B cell (primary cell): ENCODE data around the gene MDP1. TPM values are rescaled to one million over a fixed set of nuclear protein-coding genes. Genes with fewer than 3 reads are reported as not detected.

ENCODE experiments used
- ATAC-seq: fragments of 200-7000 bp; cut with Tn5 transposase; one replicate; pipeline ENCODE4 v1.10.0; 2021; ENCODE audit warnings: low read depth, mild to moderate bottlenecking, moderate number of reproducible peaks, moderate library complexity
- CTCF ChIA-PET: fragments of 350-600 bp; sonication (Branson Sonifier 250); formaldehyde crosslinking; loops from one replicate; lab custom pipeline; 2021; ENCODE audit warnings: antibody characterized with exemption, inconsistent platforms; lab: Charles Lee
- POLR2A ChIA-PET: fragments of 350-600 bp; sonication (Branson Sonifier 250); formaldehyde crosslinking; loops from one replicate; lab custom pipeline; 2021; ENCODE audit warnings: antibody characterized with exemption; lab: Charles Lee
- DNase-seq: peaks from one replicate; pipeline ENCODE4 v3.0.0; 2013
- H2AFZ ChIP-seq: 2 replicates; pipeline ENCODE4 v1.6.1; 2012; ENCODE audit warnings: mild to moderate bottlenecking, low read depth, low read length; ENCODE audit not compliant: insufficient read depth, poor library complexity, severe bottlenecking
- H3K27ac ChIP-seq, 2 donors: 1 replicate in 1 of 2; 2 replicates in 1 of 2; pipeline ENCODE4 v1.5.1; 2012 to 2013; ENCODE audit warnings: low read length in 2 of 2, mild to moderate bottlenecking in 2 of 2, moderate library complexity in 1 of 2
- H3K27me3 ChIP-seq, 4 experiments: fragments of 200-600 bp in 1 of 4; sonication (generic) in 1 of 4; replicated peaks in 1 of 4; 1 replicate in 2 of 4; 2 replicates in 2 of 4; pipeline versions ENCODE4 v1.6.1 to v1.7.0; 2013 to 2016; ENCODE audit warnings: low read length in 3 of 4, mild to moderate bottlenecking in 2 of 4, mixed read lengths in 1 of 4, moderate library complexity in 1 of 4; ENCODE audit not compliant: insufficient read depth in 4 of 4, control insufficient read depth in 3 of 4; ENCODE audit errors: control extremely low read depth in 1 of 4
- H3K36me3 ChIP-seq, 2 experiments: replicated peaks in 1 of 2; 1 replicate in 1 of 2; 2 replicates in 1 of 2; pipeline versions ENCODE4 v1.6.1 to v1.7.1; 2013; ENCODE audit warnings: low read length in 1 of 2; ENCODE audit not compliant: insufficient read depth in 2 of 2, control insufficient read depth in 1 of 2; ENCODE audit errors: control extremely low read depth in 1 of 2, extremely low read depth in 1 of 2
- H3K4me1 ChIP-seq, 2 donors: fragments of 200-600 bp in 1 of 2; sonication (generic) in 1 of 2; 1 replicate in 1 of 2; 2 replicates in 1 of 2; pipeline versions ENCODE4 v1.5.1 to v1.6.1; 2013 to 2017; ENCODE audit warnings: low read length in 2 of 2; ENCODE audit not compliant: control insufficient read depth in 2 of 2, insufficient read depth in 2 of 2
- H3K4me2 ChIP-seq: replicated peaks from 2 replicates; pipeline ENCODE3; 2012; ENCODE audit warnings: mild to moderate bottlenecking, low read depth, low read length; ENCODE audit not compliant: poor library complexity, severe bottlenecking
- H3K4me3 ChIP-seq, 5 experiments: fragments of 200-600 bp in 1 of 5; sonication (generic) in 1 of 5; 1 replicate in 3 of 5; 2 replicates in 2 of 5; pipeline versions ENCODE4 v1.5.1 to v1.7.0; 2011 to 2016; ENCODE audit warnings: low read length in 4 of 5, mild to moderate bottlenecking in 4 of 5, low read depth in 2 of 5, control low read depth in 1 of 5, moderate library complexity in 1 of 5; ENCODE audit not compliant: insufficient read depth in 1 of 5; ENCODE audit errors: control extremely low read depth in 1 of 5, extremely low read depth in 1 of 5
- H3K79me2 ChIP-seq: fragments of 200-600 bp; sonication (generic); one replicate; pipeline ENCODE4 v1.6.0; 2016; ENCODE audit warnings: low read length; ENCODE audit not compliant: control insufficient read depth, insufficient read depth
- H3K9ac ChIP-seq: fragments of 200-600 bp; sonication (generic); 2 replicates; pipeline ENCODE4 v1.6.1; 2017; ENCODE audit warnings: mild to moderate bottlenecking, low read length, moderate library complexity
- H3K9me3 ChIP-seq, 3 donors: one replicate each; pipeline versions ENCODE4 v1.6.1 to v1.7.1; 2013; ENCODE audit warnings: low read length in 2 of 3; ENCODE audit not compliant: control insufficient read depth in 2 of 3, insufficient read depth in 1 of 3; ENCODE audit errors: control extremely low read depth in 1 of 3
- H4K20me1 ChIP-seq: 2 replicates; pipeline ENCODE4 v1.6.0; 2012; ENCODE audit warnings: mild to moderate bottlenecking, low read length; ENCODE audit not compliant: insufficient read depth, control insufficient read depth, poor library complexity, severe bottlenecking
- H3K27ac Mint-ChIP-seq: one replicate; pipeline ENCODE4 v1.8.0; 2021; ENCODE audit warnings: mixed read lengths
- H3K27me3 Mint-ChIP-seq: one replicate; pipeline ENCODE4 v1.8.0; 2021; ENCODE audit warnings: mixed read lengths
- H3K4me1 Mint-ChIP-seq: one replicate; pipeline ENCODE4 v1.8.0; 2021; ENCODE audit warnings: mixed read lengths
- H3K4me3 Mint-ChIP-seq: one replicate; pipeline ENCODE4 v1.8.0; 2021; ENCODE audit warnings: mixed read lengths
- H3K9me3 Mint-ChIP-seq: one replicate; pipeline ENCODE4 v1.8.0; 2022; ENCODE audit warnings: mixed read lengths; ENCODE audit not compliant: insufficient read depth
- CTCF ChIP-seq: fragments of 200-600 bp; IDR thresholded peaks from one replicate; pipeline ENCODE4 v1.8.0; 2022; ENCODE audit warnings: antibody characterized with exemption, mild to moderate bottlenecking
- EZH2 ChIP-seq: IDR thresholded peaks from 2 replicates; pipeline ENCODE4 v1.6.1; 2012; ENCODE audit warnings: borderline replicate concordance, low read depth, mild to moderate bottlenecking, moderate library complexity, low read length; ENCODE audit not compliant: insufficient read depth, poor library complexity, severe bottlenecking
- WGBS: methylation state at CpG from one replicate; pipeline ENCODE4 v1.1.5; 2013; ENCODE audit warnings: missing lambda C conversion rate; ENCODE audit not compliant: insufficient coverage; 5-methylcytosine and 5-hydroxymethylcytosine counted together
- intact Hi-C: fragments of 100-400 bp; cut with micrococcal nuclease; formaldehyde crosslinking; loops from one replicate; pipeline ENCODE4 v1.10.0; 2022
- polyA plus RNA-seq: library from polyadenylated mRNA; depleted of rRNA; stranded (reverse); fragments of >200 nt; gene quantifications from 2 replicates; pipeline ENCODE4 v1.2.3, GENCODE V29; 2012
- total RNA-seq, 2 donors: library from RNA; stranded (reverse); fragments of 120-200 nt in 1 of 2; gene quantifications; 1 replicate in 1 of 2; 2 replicates in 1 of 2; pipeline versions ENCODE4 v1.2.3 to v1.2.4, GENCODE V29; 2013 to 2022

Gene MDP1
- total and polyA plus RNA-seq, 2 donors (not counting 1 experiment from before 2014, with no cell fraction given): 11.3 to 28.1 TPM

- no peak within 1 kb of the TSS for H3K27ac ChIP-seq
- no peaks in the 10 kb centered on the region for H3K79me2 ChIP-seq
- Mint-ChIP-seq H3K27ac (no peak within 1 kb of the TSS), H3K4me1 (no peaks in the 10 kb centered on the region), H3K4me3 (no peak within 1 kb of the TSS), H3K9me3 (no peaks in the 10 kb centered on the region), H3K27me3 (no peaks in the 10 kb centered on the region)
- no peaks in the 10 kb centered on the region for H3K4me1 ChIP-seq
- POLR2A ChIA-PET: no interaction called here
- no peak for ATAC-seq
- intact Hi-C loops: no loop called here
- peaks cover 0 to 25% of the 10 kb centered on the region in 2 experiments for H3K36me3 ChIP-seq
- CTCF ChIA-PET: interaction anchor here (0.6 to 1.0 kb wide), 3 partner anchors 10 to 34 kb away, joined by 3 to 5 read pairs (median 3); no protein-coding TSS in a partner anchor
- H3K9ac ChIP-seq: no peak within 1 kb of the TSS
- H2AFZ ChIP-seq: no peak within 1 kb of the TSS
- no peaks in the 10 kb centered on the region for H4K20me1 ChIP-seq
- no peak within 1 kb of the TSS for H3K4me2 ChIP-seq
- TF ChIP-seq EZH2: no peak
- TF ChIP-seq CTCF: no peak
- H3K4me3 ChIP-seq: no peak within 1 kb of the TSS
- DNase-seq: no peak
- H3K9me3 ChIP-seq: no peaks in the 10 kb centered on the region
- no peaks in the 10 kb centered on the region for H3K27me3 ChIP-seq
- WGBS: 94% methylated on average over 12 of the region's 14 CpGs
Observed at GRCh38 chr14:24262821-24263733, 47.2 kb upstream of the MDP1 start, which contains the start of gene TGM1. TSS of gene TGM1 (minus strand) at chr14:24263177. CDS start at chr14:24262352, 825 bp downstream.

GRCh38 chr14:24261969-24262327, 46.1 kb upstream of the MDP1 start:
- CTCF ChIA-PET: interaction anchor here (0.7 to 0.9 kb wide), 3 partner anchors 9 to 31 kb away, joined by 3 read pairs; partner anchors contain the start of gene RABGGTA
- Histone ChIP-seq H3K4me1 (no peaks in the 10 kb centered on the region), H2AFZ (no peak overlapping the region), H3K4me2 (no peak overlapping the region), H3K36me3 (peaks cover 0 to 15% of the 10 kb centered on the region in 2 experiments), H3K9ac (no peak overlapping the region), H3K27me3 (no peaks in the 10 kb centered on the region), H3K9me3 (no peaks in the 10 kb centered on the region), H3K27ac (no peak overlapping the region), H4K20me1 (no peaks in the 10 kb centered on the region), H3K4me3 (no peak overlapping the region), H3K79me2 (no peaks in the 10 kb centered on the region)
- 95% methylated on average over 16 of the region's 19 CpGs for WGBS
- TF ChIP-seq CTCF (no peak), EZH2 (no peak)
- Mint-ChIP-seq H3K4me3 (no peak overlapping the region), H3K9me3 (no peaks in the 10 kb centered on the region), H3K27me3 (no peaks in the 10 kb centered on the region), H3K27ac (no peak overlapping the region), H3K4me1 (no peaks in the 10 kb centered on the region)
- ATAC-seq (no peak), DNase-seq (no peak)
- POLR2A ChIA-PET: no interaction called here
- intact Hi-C loops: no loop called here
